ENCODE data around the gene TMEM156.
"Not testable (repeated sequence)": the region's sequence is repeated elsewhere in the genome, so short reads cannot be mapped to it uniquely, and the experiment has no call there.

Gene TMEM156

DNA sequence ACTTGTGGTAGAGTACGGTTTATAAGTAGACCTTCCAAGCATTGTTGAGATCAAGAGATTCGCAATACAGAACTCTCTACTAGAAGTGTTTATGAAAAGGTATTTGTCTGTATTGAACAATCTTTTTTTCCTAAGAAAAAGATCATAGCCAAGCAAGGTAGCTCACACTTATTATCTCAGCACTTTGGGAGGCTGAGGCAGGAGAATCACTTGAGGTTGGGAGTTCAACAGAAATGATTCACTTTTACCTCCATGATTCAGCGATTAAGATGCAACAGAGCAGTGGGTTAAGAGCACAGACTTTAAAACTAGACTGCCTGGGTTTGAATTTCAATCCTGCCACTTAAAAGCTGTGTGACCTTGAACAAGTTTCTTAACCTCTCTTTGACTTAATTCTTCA lies 74.3 kb downstream of the TMEM156 start:
- DNase-seq (ENCODE audit: low read depth, low spot score): no peak

DNA sequence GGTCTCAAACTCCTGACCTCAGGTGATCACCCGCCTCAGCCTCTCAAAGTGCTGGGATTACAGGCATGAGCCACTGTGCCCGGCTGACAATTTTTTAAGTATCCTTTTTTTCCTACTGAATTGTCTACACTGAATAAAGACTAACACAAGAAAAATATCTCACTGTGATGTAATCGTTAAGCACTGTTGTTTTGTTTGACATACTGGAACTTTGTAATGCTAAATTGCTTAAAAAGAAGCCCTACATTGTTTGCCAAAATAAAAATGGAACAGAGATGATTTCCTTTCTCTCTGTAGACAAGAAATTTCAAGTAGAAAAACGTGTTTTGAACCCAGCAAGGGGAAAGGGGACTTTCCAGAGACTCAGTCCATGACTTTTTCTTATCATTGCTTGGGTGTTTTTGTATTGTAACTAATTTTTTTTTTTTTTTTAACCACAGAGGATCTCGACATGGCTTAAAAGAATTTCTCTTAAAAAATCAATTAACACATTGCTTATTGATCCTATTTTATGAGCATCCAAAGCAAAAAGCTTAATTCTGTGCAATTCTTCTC lies 74.9 kb downstream of the TMEM156 start:
- DNase-seq (ENCODE audit: low read depth, low spot score): no peak

GRCh38 chr4:38955957-38956356 lies 76.3 kb downstream of the TMEM156 start:
- no peak for DNase-seq (ENCODE audit: low read depth, low spot score)

DNA sequence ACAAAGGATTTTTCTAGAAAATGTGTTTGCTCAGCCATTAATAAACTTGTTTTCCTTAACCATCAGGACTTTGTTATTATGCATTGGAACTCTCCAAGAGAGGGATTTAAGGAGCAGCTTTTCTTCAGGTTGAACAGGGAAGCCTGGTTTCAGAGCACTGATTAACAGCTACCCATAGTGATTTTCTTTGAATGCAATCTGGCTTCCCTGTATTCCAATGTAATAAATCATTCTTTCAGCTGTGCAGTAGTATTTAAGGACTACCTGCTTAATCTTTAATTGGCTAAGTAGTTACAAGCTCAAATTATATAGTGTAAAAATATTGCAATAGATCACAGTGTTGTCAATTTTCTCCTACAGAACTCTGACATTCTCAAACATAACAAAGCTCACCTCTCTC lies 77.5 kb downstream of the TMEM156 start:
- no peak for DNase-seq (ENCODE audit: low read depth, low spot score)

DNA sequence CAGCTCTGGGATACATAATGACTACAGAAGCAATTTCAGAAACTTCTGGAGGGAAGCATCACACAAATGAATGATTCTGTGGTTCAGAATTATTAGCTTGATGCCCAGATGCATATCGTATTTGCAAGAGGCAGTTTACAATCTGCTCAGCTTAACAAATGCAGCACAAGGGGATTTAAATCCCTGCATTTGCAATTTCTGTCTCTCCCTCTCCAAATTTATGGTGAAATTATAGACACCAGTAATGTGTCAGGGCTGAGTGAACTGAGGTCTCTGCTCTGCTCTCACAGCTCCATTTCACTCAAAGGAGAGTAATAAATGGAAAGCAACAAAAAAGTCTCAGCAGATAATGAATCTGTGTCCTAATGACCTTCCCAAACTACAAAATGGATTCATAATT lies 80.2 kb downstream of the TMEM156 start:
- no peak for DNase-seq (ENCODE audit: low read depth, low spot score)

DNA sequence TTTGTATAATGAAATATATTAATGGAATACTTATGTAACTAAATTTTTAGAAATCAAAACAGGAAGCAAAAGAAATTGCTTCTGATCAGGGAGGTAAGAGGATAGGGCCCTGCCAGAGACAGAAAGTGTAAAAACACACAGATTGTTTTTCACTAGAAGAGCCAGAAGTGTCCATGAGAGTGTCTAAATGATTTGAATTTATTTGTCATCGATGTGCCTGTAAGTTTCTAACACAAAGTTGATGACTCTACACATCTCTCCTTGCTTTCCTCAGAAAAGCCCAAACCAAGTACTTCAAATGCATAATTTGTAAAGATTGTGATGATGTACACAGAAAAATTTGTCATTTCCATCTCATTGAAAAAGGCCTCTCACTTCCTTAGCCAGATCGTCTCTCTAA lies 80.6 kb downstream of the TMEM156 start:
- no peak for DNase-seq (ENCODE audit: low read depth, low spot score)

- no peak for DNase-seq (ENCODE audit: low read depth, low spot score)
These were observed 81.5 kb downstream of the TMEM156 start for GRCh38 chr4:38950734-38951133.

DNA sequence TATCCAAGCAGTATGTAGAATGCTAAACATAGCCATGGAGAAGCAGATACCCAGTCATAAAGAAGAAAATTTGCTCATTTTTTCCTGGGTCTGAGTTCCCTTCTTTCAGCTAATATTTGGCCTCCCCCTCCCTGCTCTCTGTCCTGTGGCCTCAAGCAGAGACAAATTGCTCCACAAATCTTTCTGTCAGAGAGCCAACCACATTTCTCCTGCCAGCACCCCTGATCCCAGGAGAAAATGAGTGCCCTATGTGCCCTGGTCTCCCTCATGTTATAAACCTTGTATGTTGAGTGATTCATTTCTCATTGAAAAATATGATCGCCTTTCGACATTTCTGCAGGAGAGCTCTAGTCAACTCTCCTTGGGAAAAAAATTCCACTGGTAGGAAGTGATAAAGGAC lies 82.0 kb downstream of the TMEM156 start:
- no peak for DNase-seq (ENCODE audit: low read depth, low spot score)

DNA sequence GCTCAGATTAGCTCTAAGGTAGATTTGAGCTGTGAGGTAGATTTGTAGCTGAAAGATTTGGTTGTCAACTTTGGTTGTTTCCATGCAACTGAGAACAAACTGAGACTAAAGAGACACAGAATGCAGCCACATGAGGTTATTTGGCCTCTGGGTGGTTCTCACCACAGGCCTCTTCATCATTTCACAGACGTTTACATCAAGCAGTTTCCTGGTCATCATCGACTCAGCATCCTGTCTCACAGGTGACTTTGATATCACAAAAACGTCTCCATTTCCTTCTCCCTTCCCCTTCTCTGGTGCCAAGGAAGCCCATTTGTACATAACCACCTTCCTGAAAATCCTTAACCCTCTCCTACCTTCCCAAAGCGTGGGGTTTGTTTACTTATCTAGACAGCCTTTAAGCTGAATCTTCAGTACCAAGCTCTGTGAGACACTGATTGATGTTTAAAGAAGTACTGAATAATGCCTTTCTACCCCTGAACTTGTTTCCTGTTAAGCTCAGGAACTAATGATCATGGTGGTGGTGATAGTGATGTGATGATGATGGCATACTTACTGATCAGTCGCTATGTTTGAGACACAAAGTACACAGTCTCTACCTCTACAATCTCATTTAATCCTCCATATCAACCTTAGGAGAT lies 82.7 kb downstream of the TMEM156 start:
- no peak for DNase-seq (ENCODE audit: low read depth, low spot score)

GRCh38 chr4:38948551-38948950 lies 83.7 kb downstream of the TMEM156 start:
- peak; percentile 46 for DNase-seq (ENCODE audit: low read depth, low spot score)

- no peak for DNase-seq (ENCODE audit: low read depth, low spot score)
These were observed 85.3 kb downstream of the TMEM156 start for GRCh38 chr4:38946919-38947318.

DNA sequence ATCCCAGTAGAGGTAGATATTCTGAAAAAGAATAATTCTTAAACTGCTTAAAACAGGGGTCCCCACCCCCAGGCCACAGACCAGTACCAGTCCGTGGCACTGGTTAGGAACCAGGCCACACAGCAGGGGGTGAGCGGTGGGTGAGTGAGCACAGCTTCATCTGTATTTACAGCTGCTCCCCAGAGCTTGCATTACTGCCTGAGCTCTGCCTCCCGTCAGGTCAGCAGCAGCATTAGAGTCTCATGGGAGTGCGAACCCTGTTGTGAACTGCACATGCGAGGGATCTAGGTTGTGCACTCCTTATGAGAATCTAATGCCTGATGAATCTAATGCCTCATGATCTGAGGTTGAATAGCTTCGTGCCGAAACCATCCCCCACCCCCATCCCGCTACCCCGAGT lies 87.8 kb downstream of the TMEM156 start:
- no peak for DNase-seq (ENCODE audit: low read depth, low spot score)

DNA sequence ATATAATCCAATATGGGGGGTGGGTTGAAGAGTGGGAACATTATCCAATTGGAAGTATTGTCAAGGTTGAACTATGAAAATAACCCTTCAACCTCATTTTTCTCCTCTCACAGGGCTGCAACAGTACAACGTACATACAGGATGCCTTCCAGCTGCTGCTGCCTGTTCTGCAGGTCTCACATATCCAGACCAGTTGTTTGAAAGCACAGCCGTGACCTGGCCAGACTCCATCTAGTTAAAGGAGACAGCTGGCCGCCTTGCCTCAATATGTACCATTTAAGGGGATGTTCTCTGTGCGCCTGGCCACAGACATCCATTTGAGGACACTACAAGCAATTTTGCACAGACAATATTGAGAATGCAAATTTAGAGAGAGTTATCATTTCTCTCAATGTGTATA lies 88.9 kb downstream of the TMEM156 start:
- DNase-seq (ENCODE audit: low read depth, low spot score): no peak

DNA sequence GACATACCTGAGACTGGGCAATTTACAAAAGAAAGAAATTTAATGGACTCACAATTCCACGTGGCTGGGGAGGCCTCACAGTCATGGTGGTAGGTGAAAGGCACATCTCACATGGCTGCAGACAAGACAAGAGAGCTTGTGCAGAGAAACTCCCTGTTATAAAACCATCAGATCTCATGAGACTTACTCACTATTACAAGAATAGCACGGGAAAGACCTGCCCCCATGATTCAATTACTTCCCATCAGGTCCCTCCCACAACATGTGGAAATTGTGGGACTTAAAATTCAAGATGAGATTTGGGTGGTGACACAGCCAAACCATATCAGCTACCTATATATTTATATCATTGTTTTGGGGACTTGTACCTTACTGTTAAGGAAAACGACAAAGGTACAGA lies 90.3 kb downstream of the TMEM156 start:
- not testable (repeated sequence) for DNase-seq (ENCODE audit: low read depth, low spot score)

GRCh38 chr4:38940476-38940875 lies 91.7 kb downstream of the TMEM156 start:
- no peak for DNase-seq (ENCODE audit: low read depth, low spot score)

GRCh38 chr4:38939165-38939564 lies 93.0 kb downstream of the TMEM156 start:
- no peak for DNase-seq (ENCODE audit: low read depth, low spot score)

- no peak for DNase-seq (ENCODE audit: low read depth, low spot score)
These were observed 96.7 kb downstream of the TMEM156 start for GRCh38 chr4:38935391-38936073.

GRCh38 chr4:38931125-38931524 lies 101.1 kb downstream of the TMEM156 start:
- DNase-seq (ENCODE audit: low read depth, low spot score): no peak

GRCh38 chr4:38930707-38931106 lies 101.5 kb downstream of the TMEM156 start:
- DNase-seq (ENCODE audit: low read depth, low spot score): no peak

- DNase-seq (ENCODE audit: low read depth, low spot score): no peak
These were observed 102.0 kb downstream of the TMEM156 start for GRCh38 chr4:38930204-38930603.

DNA sequence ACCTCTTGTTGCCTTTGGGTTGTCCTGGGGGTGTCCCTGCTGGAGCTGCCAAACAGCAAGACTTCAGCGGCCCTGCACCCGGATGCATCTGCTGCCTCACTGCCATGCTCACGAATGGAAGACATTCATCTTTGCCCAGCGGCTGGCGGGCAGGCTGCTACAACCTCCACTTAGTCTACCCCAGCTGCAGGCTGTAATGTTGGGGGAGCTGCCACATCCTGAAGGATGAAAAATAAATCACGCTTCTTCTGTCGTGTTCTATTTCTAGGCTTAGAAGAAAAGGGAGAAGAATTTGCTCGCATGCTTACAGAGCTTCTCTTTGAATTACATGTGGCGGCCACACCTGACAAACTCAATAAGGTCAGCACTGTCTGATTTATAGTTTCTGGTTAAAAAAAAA lies 103.2 kb downstream of the TMEM156 start:
- no peak for DNase-seq (ENCODE audit: low read depth, low spot score)

- no peak for DNase-seq (ENCODE audit: low read depth, low spot score)
These were observed 103.6 kb downstream of the TMEM156 start for GRCh38 chr4:38928568-38928967.

DNA sequence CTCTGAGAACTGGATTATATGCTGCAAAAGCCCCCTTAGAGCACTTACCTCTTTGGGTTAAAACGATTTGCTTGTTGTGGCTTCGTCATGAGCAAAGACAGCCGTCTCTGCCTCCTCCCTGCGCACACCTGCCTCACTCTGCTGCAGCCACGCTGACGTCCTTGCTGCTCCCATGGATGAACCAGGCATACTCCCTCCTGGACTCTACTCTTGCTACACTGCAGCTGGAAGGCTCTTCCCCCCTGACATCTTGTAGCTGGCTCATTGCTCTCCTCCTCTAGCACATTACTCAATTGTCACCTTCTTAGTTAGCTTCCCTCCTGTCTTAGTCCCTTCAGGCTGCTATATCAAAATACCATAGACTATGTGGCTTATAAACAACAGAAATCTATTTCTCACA lies 105.3 kb downstream of the TMEM156 start:
- no peak for DNase-seq (ENCODE audit: low read depth, low spot score)

Measured in smooth muscle cell of the brain vasculature (primary cell).